Trophoblast cell (in vitro differentiated cells and primary cell): ENCODE results near the gene COL6A3.
A peak's percentile ranks its signal among the peaks of the same experiment; 100 is the strongest.

Experiments used
- DNase-seq, 2 donors: peaks; one replicate each; pipeline ENCODE4 v3.0.0-alpha.2; 2016
- H2AFZ ChIP-seq: 2 replicates; pipeline ENCODE4 v1.6.1; 2013; ENCODE audit warnings: low read length, moderate library complexity, mild to moderate bottlenecking; ENCODE audit not compliant: insufficient read depth, poor library complexity
- H2AK5ac ChIP-seq: 2 replicates; pipeline ENCODE4 v1.6.1; 2013; ENCODE audit warnings: mild to moderate bottlenecking, low read length
- H2BK120ac ChIP-seq: 2 replicates; pipeline ENCODE4 v1.6.1; 2013; ENCODE audit warnings: low read length, mild to moderate bottlenecking, moderate library complexity; ENCODE audit not compliant: insufficient read depth, poor library complexity
- H2BK12ac ChIP-seq: 2 replicates; pipeline ENCODE4 v1.6.1; 2013; ENCODE audit warnings: mild to moderate bottlenecking, low read length, moderate library complexity
- H2BK5ac ChIP-seq: 2 replicates; pipeline ENCODE4 v1.6.1; 2013; ENCODE audit warnings: low read length, low read depth, moderate library complexity, mild to moderate bottlenecking; ENCODE audit not compliant: poor library complexity
- H3K14ac ChIP-seq: 2 replicates; pipeline ENCODE4 v1.6.1; 2013; ENCODE audit warnings: mild to moderate bottlenecking, low read length
- H3K18ac ChIP-seq: 2 replicates; pipeline ENCODE4 v1.6.1; 2013; ENCODE audit warnings: mild to moderate bottlenecking, low read length
- H3K23ac ChIP-seq: 2 replicates; pipeline ENCODE4 v1.6.1; 2013; ENCODE audit warnings: low read length
- H3K27ac ChIP-seq: 2 replicates; pipeline ENCODE4 v1.5.1; 2013; ENCODE audit warnings: low read depth, mild to moderate bottlenecking, inconsistent platforms, low read length, moderate library complexity
- H3K27me3 ChIP-seq: 2 replicates; pipeline ENCODE4 v1.6.1; 2013; ENCODE audit warnings: inconsistent platforms, mild to moderate bottlenecking, low read length, moderate library complexity; ENCODE audit not compliant: insufficient read depth
- H3K36me3 ChIP-seq, 2 experiments: 1 replicate in 1 of 2; 2 replicates in 1 of 2; pipeline ENCODE4 v1.6.1; 2013; ENCODE audit warnings: low read length in 2 of 2, mild to moderate bottlenecking in 2 of 2, moderate library complexity in 1 of 2; ENCODE audit not compliant: insufficient read depth in 2 of 2, control insufficient read depth in 1 of 2
- H3K4ac ChIP-seq: 2 replicates; pipeline ENCODE4 v1.6.1; 2013; ENCODE audit warnings: low read depth, mild to moderate bottlenecking, low read length, moderate library complexity
- H3K4me1 ChIP-seq, 2 experiments: 1 replicate in 1 of 2; 2 replicates in 1 of 2; pipeline ENCODE4 v1.6.1; 2013; ENCODE audit warnings: low read length in 2 of 2, mild to moderate bottlenecking in 2 of 2, moderate library complexity in 1 of 2; ENCODE audit not compliant: insufficient read depth in 2 of 2, control insufficient read depth in 1 of 2
- H3K4me2 ChIP-seq: 2 replicates; pipeline ENCODE4 v1.6.1; 2013; ENCODE audit warnings: inconsistent platforms, mild to moderate bottlenecking, low read length, moderate library complexity
- H3K4me3 ChIP-seq: 2 replicates; pipeline ENCODE4 v1.5.1; 2013; ENCODE audit warnings: mild to moderate bottlenecking, low read depth, low read length, inconsistent platforms
- H3K79me1 ChIP-seq: one replicate; pipeline ENCODE4 v1.6.1; 2013; ENCODE audit warnings: low read length
- H3K79me2 ChIP-seq: 2 replicates; pipeline ENCODE4 v1.6.1; 2013; ENCODE audit warnings: low read length, mild to moderate bottlenecking; ENCODE audit not compliant: control insufficient read depth, insufficient read depth, poor library complexity
- H3K9ac ChIP-seq: 2 replicates; pipeline ENCODE4 v1.6.1; 2013; ENCODE audit warnings: mild to moderate bottlenecking, low read length
- H3K9me3 ChIP-seq: 2 replicates; pipeline ENCODE4 v1.6.1; 2013; ENCODE audit warnings: low read depth, mild to moderate bottlenecking, control low read depth, inconsistent platforms, low read length; ENCODE audit not compliant: insufficient read depth
- H4K12ac ChIP-seq: 2 replicates; pipeline ENCODE4 v1.6.1; 2013; ENCODE audit warnings: low read depth, mild to moderate bottlenecking, low read length, moderate library complexity
- H4K8ac ChIP-seq: 2 replicates; pipeline ENCODE4 v1.6.1; 2013; ENCODE audit warnings: low read depth, mild to moderate bottlenecking, low read length, moderate library complexity
- H4K91ac ChIP-seq: one replicate; pipeline ENCODE4 v1.6.1; 2013; ENCODE audit warnings: low read depth, mild to moderate bottlenecking, low read length, moderate library complexity
- WGBS: extraction: QIAGEN DNeasy Blood & Tissue Kit; methylation state at CpG from one replicate; pipeline ENCODE4 v1.1.7; 2013; ENCODE audit warnings: missing lambda C conversion rate; ENCODE audit not compliant: insufficient read length, insufficient coverage; ENCODE audit errors: extremely low coverage; 5-methylcytosine and 5-hydroxymethylcytosine counted together

Gene COL6A3

DNA sequence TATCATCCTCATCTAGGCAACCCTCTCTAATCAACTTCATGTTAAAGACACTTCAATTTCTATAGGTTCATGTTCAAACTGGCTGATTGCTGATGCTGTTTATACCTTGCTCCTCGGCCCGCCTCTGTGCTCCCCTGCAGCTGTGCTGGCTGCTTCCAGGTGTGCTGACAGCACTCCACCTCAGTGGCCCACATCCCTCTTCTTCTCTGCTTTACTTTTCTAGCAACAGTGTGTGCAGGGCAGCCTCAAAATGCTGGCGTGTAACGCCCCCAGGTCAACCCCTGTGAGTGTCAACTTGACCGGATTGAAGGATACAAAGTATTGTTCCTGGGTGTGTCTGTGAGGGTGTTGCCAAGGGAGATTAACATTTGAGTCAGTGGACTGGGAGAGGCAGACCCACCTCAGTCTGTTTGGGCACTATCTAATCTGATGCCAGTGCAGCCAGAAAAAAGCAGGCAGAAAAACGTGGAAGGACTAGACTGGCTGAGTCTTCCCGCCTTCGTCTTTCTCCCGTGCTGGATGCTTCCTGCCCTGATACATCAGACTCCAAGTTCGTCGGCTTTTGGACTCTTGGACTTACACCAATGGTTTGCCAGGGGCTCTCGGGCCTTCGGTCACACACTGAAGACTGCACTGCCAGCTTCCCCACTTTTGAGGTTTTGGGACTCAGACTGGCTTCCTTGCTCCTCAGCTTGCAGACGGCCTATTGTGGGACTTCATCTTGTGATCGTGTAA, 94.7 kb downstream of the COL6A3 start:
- no CpG with 5 or more reads among the region's 15 CpGs for WGBS
- H3K18ac ChIP-seq: peak overlapping the region; percentile 4
- H2AK5ac ChIP-seq: peak overlapping the region; percentile 16
- no peak overlapping the region for H4K12ac ChIP-seq
- H3K4me3 ChIP-seq: no peak overlapping the region
- no peaks in the 10 kb centered on the region for H3K27me3 ChIP-seq
- no peak overlapping the region for H3K23ac ChIP-seq
- H3K79me2 ChIP-seq: peaks cover 12% of the 10 kb centered on the region
- H3K9me3 ChIP-seq: no peaks in the 10 kb centered on the region
- H2AFZ ChIP-seq: no peak overlapping the region
- peaks cover 76% of the 10 kb centered on the region for H3K79me1 ChIP-seq
- H2BK120ac ChIP-seq: peak overlapping the region; percentile 33
- peak overlapping the region; percentile 45 for H2BK12ac ChIP-seq
- no peak for DNase-seq
- H4K91ac ChIP-seq: peak overlapping the region; percentile 73
- no peak overlapping the region for H3K4me2 ChIP-seq
- no peak overlapping the region for H3K27ac ChIP-seq
- peak overlapping the region; percentile 11 for H4K8ac ChIP-seq
- H3K36me3 ChIP-seq: peaks cover 0 to 3% of the 10 kb centered on the region in 2 experiments
- H3K9ac ChIP-seq: no peak overlapping the region
- H3K4me1 ChIP-seq: peaks cover 17 to 19% of the 10 kb centered on the region in 2 experiments
- H3K4ac ChIP-seq: peak overlapping the region; percentile 29
- H3K14ac ChIP-seq: no peak overlapping the region
- peak overlapping the region; percentile 42 for H2BK5ac ChIP-seq

DNA sequence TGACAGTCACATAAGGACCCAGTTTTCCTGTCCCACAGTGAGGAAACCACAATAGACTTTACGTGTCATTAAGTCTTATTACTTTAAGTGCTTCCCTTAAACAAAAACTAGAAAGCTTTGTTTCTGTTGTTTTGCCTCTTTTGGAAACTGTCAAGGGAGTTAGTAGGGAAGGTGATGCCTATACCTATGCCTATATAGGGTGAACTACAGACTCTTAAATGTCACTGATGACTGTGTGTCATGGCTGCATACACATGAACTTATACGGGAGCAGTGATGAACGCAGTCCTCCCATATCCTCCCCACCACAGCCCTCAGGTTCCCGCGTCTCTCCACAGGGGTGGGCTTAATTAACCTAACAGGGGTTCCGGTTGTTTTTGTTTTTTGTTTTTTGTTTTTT, 97.6 kb downstream of the COL6A3 start:
- no peak overlapping the region for H3K23ac ChIP-seq
- no peak overlapping the region for H3K4me2 ChIP-seq
- DNase-seq: no peak
- H3K9ac ChIP-seq: no peak overlapping the region
- peak overlapping the region; percentile 89 for H3K14ac ChIP-seq
- H2BK120ac ChIP-seq: peak overlapping the region; percentile 99
- H3K4me1 ChIP-seq: peaks cover 10 to 13% of the 10 kb centered on the region in 2 experiments
- H3K79me2 ChIP-seq: peaks cover 5% of the 10 kb centered on the region
- no peaks in the 10 kb centered on the region for H3K36me3 ChIP-seq
- H3K9me3 ChIP-seq: no peaks in the 10 kb centered on the region
- H2BK12ac ChIP-seq: peak overlapping the region; percentile 100
- H4K12ac ChIP-seq: no peak overlapping the region
- peak overlapping the region; percentile 67 for H3K18ac ChIP-seq
- H2AFZ ChIP-seq: peak overlapping the region; percentile 35
- no peak overlapping the region for H3K4me3 ChIP-seq
- no peaks in the 10 kb centered on the region for H3K27me3 ChIP-seq
- peak overlapping the region; percentile 92 for H2BK5ac ChIP-seq
- peak overlapping the region; percentile 98 for H3K27ac ChIP-seq
- peaks cover 67% of the 10 kb centered on the region for H3K79me1 ChIP-seq
- peak overlapping the region; percentile 72 for H4K8ac ChIP-seq
- no CpG with 5 or more reads among the region's 6 CpGs for WGBS
- H4K91ac ChIP-seq: peak overlapping the region; percentile 97
- H3K4ac ChIP-seq: peak overlapping the region; percentile 57
- peak overlapping the region; percentile 68 for H2AK5ac ChIP-seq

DNA sequence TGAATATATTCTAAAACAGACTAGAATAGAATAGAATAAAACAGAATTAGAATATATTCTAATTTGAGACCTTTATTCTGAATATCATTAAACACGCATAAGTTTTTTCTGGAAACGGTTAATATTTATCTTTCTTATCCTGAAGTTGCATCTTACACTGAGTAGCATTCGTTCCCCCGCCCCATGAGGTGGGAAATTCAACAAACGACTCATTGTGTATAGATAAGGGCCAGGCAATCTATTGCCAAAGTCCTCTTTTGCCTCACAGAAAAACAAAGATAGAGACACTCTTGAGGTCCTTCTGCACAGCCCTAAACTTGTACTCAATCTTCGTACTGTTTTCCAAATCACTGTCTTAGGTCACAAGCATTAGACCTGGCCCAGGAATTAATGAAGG, 98.1 kb downstream of the COL6A3 start:
- Histone ChIP-seq H3K79me2 (peaks cover 5% of the 10 kb centered on the region), H3K9ac (no peak overlapping the region), H3K4me1 (peaks cover 10 to 13% of the 10 kb centered on the region in 2 experiments), H4K91ac (peak overlapping the region; percentile 100), H3K4me3 (no peak overlapping the region), H3K36me3 (no peaks in the 10 kb centered on the region), H2AFZ (no peak overlapping the region), H3K4me2 (no peak overlapping the region), H2BK12ac (peak overlapping the region; percentile 88), H2BK5ac (peak overlapping the region; percentile 92), H3K18ac (peak overlapping the region; percentile 67), H2BK120ac (peak overlapping the region; percentile 99), H3K4ac (peak overlapping the region; percentile 57), H4K8ac (peak overlapping the region; percentile 68), H3K23ac (no peak overlapping the region), H2AK5ac (peak overlapping the region; percentile 67), H3K79me1 (peaks cover 66% of the 10 kb centered on the region), H4K12ac (no peak overlapping the region), H3K14ac (peak overlapping the region; percentile 89), H3K27ac (peak overlapping the region; percentile 98), H3K27me3 (no peaks in the 10 kb centered on the region), H3K9me3 (no peaks in the 10 kb centered on the region)
- DNase-seq: no peak
- no CpG with 5 or more reads among the region's 6 CpGs for WGBS

DNA sequence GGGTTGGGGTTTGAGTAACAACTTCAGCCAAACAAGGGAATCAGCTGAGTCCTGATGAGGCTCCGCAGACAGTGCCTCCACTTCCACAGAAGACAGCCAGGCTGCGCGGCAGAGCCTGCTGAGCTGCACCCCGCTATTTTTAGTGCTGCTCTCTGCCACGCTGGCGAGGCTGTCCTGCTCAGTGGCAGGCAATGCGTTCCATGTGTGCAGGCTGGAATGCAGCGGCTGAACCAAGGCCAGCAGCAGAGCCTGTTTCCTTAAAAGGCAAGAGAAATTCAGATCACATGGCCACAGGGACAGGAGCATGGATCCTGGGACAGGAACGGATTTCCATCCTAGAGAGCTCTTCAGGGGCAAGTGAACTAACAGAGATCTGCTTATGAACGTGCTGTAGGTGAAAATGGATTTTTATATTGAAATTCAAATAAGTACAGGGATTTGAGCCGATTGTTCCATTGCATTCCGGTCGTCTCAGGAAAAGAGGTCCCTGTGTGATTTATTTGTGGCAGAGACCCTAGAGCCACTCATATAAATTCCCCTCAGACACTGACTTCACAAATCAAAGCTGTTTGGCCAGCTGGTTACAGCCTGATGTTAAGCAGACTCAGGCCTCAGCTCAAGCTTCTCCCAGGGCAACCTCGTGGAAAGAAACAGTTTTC, 98.7 kb downstream of the COL6A3 start:
- H4K12ac ChIP-seq: peak overlapping the region; percentile 90
- H3K9me3 ChIP-seq: no peaks in the 10 kb centered on the region
- peaks cover 10 to 13% of the 10 kb centered on the region in 2 experiments for H3K4me1 ChIP-seq
- peak overlapping the region; percentile 97 for H3K14ac ChIP-seq
- peak overlapping the region; percentile 99 for H2BK12ac ChIP-seq
- peaks cover 68% of the 10 kb centered on the region for H3K79me1 ChIP-seq
- no peak overlapping the region for H3K23ac ChIP-seq
- H3K27me3 ChIP-seq: no peaks in the 10 kb centered on the region
- no peak overlapping the region for H3K9ac ChIP-seq
- WGBS: no CpG with 5 or more reads among the region's 14 CpGs
- peaks cover 5% of the 10 kb centered on the region for H3K79me2 ChIP-seq
- H2BK120ac ChIP-seq: peak overlapping the region; percentile 99
- H3K4me3 ChIP-seq: no peak overlapping the region
- DNase-seq: peak in 1 of 2 donors; percentile 45
- H4K91ac ChIP-seq: peak overlapping the region; percentile 100
- H3K4me2 ChIP-seq: no peak overlapping the region
- peak overlapping the region; percentile 53 for H2AFZ ChIP-seq
- H2BK5ac ChIP-seq: peak overlapping the region; percentile 96
- H3K36me3 ChIP-seq: no peaks in the 10 kb centered on the region
- H2AK5ac ChIP-seq: peak overlapping the region; percentile 98
- H3K18ac ChIP-seq: peak overlapping the region; percentile 98
- H3K27ac ChIP-seq: peak overlapping the region; percentile 98
- peak overlapping the region; percentile 94 for H4K8ac ChIP-seq
- H3K4ac ChIP-seq: peak overlapping the region; percentile 97
